WI38 (cell line): ENCODE measurements around the gene CNTNAP1.

Experiments used
- H3K4me3 ChIP-seq: 2 replicates; pipeline ENCODE4 v1.5.1; 2011; ENCODE audit warnings: low read depth, mild to moderate bottlenecking, control low read depth, low read length
- CTCF ChIP-seq: IDR thresholded peaks from 2 replicates; pipeline ENCODE4 v1.5.1; 2012; ENCODE audit warnings: low read depth, mild to moderate bottlenecking, control low read depth, low read length

Gene CNTNAP1

GRCh38 chr17:42684929-42685556 is 2.7 kb downstream of the CNTNAP1 start:
- TF ChIP-seq CTCF, result no peak
- no peak overlapping the region for H3K4me3 ChIP-seq

GRCh38 chr17:42685831-42686230 is 3.5 kb downstream of the CNTNAP1 start:
- H3K4me3 ChIP-seq, result no peak overlapping the region
- TF ChIP-seq CTCF, result no peak

GRCh38 chr17:42686520-42687128 is 4.3 kb downstream of the CNTNAP1 start:
- no peak overlapping the region for H3K4me3 ChIP-seq
- TF ChIP-seq CTCF, result no peak

GRCh38 chr17:42687707-42688320 is 5.5 kb downstream of the CNTNAP1 start:
- no peak for TF ChIP-seq CTCF
- no peak overlapping the region for H3K4me3 ChIP-seq

- no peak overlapping the region for H3K4me3 ChIP-seq
- no peak for TF ChIP-seq CTCF
Measured at GRCh38 chr17:42690596-42690995, 8.3 kb downstream of the CNTNAP1 start.

GRCh38 chr17:42691021-42691545 is 8.8 kb downstream of the CNTNAP1 start:
- TF ChIP-seq CTCF, result no peak

GRCh38 chr17:42692489-42692888 is 10.2 kb downstream of the CNTNAP1 start:
- H3K4me3 ChIP-seq, result no peak overlapping the region

More at GRCh38 chr17:42691021-42691545, 8.8 kb downstream of the CNTNAP1 start:
- no peak overlapping the region for H3K4me3 ChIP-seq

More at GRCh38 chr17:42692489-42692888, 10.2 kb downstream of the CNTNAP1 start:
- TF ChIP-seq CTCF, result no peak
